Activated CD4-positive, alpha-beta T cell treated with anti-CD3 and anti-CD28 coated beads for 4 hours (primary cell): Measurements from ENCODE around the gene LSG1.
A peak's percentile ranks its signal among the peaks of the same experiment; 100 is the strongest.

ENCODE experiments used
- DNase-seq, 2 donors: peaks; one replicate each; pipeline ENCODE4 v3.0.0-alpha.2; 2020

The LSG1 gene

DNA sequence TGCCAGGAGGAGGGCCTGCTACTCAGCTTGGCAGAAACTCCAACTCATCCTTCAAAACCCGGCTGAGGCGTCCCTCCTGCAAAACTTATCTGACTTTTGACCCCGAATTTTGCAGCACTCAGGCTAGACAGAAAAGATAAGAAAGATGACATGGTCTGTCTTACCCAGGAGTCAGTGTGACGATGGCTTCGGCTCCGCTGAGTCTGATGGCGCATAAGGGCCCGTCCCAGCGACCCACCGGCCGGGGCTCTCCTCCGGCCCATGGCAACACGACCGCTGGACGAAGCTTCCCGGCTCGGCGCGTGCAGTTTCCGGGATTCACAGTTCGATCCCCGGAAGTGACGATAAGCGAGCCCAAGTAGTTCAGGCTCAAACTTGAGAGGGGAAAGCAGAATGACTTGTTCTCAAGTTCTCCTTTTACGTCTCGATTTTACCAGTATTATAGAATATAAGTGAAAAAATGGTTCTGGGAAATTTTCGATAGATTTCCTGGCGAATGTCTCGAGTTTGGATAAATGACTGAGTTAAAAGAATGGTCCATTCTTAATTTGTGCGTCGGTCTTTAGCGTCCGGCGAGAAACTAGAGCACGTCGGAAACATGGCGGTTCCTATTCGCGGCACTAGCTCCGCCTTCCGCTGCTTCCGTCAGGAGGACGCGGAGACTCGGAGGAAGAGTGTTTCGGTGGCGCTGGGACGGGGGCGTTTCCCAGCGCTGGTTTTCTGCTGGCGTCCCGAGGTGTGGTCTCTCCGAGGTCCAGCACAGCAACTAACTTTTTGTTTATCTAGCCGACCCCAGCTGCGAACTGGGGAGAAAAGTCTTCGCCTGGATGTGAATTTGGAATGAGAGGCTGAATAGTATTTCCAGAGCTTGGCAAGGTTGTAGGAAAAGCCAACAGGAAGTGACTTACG is at the start of gene LSG1:
Gene LSG1, minus strand, starts transcription at position 292 of the 909 bp plus-strand sequence. Its CDS starts 29 bp downstream, at position 263.
- DNase-seq: peak; percentile 87 to 90

DNA sequence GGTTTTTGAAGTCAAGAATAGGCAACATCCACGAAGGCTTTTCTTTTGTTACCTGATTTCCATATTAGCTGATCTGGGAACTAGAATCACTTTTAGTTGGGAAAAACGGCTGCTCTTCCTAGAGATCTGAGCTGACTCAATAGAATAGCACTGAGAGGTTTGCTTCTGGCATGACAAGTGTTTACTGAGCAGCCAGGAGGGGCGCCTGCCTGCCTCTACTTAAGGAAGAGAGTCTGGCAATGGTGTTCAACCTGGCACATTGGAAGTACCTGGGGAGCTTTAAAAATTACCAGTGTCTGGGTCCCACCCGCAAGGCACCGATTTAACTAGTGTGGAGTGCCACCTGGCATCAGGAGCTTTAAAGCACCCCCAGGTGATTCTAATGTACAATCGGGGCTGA is 48.1 kb upstream of the LSG1 start:
- no peak for DNase-seq

DNA sequence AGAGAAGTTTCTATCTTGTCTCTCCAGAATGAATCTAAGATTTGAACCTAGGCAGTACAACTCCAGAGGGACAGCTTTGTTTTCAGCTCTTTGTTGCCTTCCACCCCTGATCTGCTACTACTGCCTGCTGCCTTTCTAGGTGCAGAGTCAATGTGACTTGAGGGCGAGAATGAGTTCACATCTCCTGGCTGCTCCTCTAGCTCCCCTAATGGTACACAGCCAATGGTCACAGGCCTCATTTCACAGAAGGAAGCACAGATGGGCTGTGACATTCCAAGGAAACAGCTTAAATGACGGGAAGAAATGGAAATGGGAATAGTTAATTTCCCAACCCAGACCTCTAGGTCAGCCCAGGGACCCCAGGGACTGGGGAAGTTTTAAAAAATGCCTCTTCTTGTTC is 46.1 kb upstream of the LSG1 start:
- DNase-seq: no peak

DNA sequence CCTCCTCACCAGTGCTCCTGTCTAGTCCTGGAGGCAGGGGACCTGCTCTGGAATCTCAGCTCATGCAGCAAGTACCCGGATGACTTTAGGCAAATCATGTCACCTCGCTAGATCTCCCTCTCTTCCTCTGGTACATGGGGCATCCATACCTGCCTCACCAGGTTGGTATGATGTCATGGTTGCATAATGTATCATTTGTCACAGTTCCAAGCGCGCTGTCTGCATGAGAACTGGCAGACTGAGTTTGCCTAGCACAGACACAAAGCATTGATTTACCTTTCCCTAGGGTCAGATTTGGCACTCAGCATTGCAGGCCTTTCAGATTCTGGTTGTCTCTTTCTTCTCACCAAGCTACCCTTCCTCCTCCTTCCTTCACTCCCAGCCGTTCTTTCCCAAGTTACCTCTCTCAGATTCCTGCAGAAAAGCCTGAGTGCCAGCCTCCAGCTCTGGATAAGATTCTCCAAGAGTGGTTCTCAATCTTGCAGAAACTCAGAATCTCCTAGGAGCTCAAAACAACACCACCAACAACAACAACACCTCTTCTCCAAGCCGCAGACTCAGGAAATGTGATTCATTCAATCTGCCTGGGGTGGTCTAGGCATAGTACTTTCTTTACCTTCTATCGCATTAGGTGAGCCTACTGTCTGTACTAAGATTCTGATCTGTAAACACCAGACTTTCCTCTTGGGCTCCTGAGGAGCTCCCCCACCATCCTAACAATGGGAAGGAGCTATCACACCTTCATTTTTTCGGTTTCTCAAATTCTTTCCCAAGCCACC is 43.2 kb upstream of the LSG1 start:
- no peak for DNase-seq

DNA sequence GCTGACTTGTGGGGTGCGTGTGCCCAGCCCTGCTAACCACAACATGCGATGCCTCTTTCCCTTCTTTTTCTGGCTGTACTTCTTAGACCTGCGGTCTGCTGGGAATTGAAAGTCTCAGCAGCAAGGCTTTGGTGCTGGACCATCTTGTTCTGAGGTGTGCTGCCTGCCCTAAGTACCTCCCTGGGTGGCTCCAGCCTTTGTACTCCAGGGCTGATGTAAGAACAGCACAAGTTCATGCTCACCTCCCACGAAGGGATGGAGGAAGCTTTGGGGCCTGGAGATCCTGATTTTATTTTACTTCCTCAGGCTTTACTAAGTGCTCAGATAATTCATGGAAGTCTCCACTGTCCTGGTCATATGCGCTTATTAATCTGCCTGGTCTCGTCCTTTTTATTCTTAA is 42.6 kb upstream of the LSG1 start:
- DNase-seq: no peak

DNA sequence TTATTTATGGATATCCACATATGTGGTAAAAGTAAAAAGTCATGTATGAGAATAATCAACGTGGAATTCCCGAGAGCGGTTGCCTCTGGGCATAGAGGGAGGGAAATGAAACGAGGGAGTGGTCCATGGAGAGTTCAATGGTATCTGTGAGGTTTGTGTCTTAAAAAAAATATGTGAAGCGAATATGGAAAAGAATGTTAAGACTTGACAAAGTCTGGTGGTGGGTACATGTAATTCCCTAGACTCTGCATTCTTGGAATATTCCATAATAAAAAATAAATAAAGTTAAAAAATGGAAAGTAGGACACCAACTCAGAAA is 42.1 kb upstream of the LSG1 start:
- DNase-seq: no peak

DNA sequence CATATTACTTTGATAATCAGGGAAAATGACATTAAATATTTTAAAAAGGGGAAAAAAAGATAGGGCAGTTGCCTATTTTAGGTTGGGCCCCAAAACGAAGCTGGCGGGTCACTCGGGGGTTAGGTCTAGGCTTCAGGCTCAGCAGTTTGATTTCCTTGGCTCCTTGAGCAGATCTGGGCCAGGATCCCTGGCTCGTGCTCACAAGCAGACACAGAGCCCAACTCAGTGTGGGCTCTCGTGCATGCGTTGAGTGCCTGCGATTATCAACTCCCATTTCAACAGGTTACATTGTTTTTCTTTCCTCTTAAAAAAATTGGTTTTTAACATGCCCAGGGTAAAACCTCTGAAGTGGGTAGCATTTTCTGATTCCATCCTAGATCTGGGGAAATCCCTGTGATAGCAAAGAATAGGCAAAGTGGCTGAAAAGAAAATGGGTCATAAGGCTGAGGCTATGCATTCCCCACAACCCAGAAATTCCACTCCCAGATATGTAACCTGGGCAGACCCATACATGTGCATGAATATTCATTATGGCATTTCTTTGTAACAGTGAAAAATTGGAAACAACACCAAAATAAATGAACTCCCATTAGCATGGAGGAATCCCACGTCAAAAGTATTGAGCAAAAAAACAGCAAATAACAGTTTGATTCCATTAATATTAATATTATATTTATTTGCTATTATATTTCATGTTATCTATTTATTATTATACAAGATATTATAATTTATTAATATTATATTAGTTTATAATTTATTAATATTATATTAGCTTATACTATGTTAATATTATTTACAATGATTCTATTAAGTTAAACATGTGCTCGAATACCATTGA is 41.5 kb upstream of the LSG1 start:
- no peak for DNase-seq

DNA sequence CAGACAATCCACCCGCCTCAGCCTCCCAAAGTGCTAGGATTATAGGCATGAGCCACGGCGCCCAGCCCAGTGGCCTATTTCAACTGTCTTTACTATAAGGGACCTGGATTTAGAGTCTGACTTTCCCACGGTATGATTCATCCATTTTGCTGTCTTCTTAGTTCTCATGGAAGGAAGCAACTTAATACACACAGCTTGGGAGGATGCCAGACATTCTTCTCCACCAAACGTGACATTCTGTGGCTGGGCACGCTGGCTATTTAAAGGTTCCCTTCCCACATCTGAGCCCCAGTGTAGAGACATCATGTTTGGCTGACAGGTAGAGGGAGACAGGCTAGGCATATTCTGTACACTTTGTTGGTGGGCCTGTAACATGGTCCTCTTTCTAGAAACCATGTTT is 39.9 kb upstream of the LSG1 start:
- no peak for DNase-seq

DNA sequence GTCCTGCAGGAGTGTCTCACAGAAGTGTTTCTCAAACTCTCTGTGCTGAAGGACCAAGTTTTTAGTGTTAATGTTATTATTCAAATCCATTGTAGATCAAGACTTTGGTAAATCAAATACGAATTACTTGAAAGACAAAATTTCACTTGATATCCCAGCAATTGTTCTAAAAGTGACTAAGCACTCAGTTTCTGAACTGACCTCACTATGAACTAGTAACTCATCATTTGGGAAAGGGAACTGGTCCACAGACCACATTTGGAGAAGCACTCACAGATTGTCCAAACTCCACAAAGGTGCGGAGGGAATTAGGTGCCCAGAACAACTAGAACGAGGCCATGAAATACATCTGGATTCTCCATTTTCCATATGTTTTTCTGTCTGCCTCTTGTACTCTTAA is 39.3 kb upstream of the LSG1 start:
- DNase-seq: no peak

DNA sequence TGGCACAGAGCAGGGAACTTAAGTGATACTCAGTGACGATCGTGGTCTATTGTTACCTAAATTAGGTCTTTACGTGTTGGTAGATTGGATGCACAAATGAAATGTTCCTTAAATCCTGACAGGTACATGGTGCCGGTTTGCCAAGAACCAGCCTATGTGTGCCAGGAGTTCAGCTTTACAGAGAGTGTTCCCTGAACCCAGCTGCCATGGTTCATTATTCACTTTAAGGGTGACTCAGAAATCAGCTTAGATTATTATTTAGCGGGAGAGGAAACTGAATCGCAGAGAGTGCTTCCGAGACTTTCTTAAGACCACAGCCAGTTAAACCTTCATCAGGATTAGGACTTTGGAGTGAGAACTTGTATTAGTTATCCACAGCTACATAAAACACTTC is 35.2 kb upstream of the LSG1 start:
- no peak for DNase-seq

DNA sequence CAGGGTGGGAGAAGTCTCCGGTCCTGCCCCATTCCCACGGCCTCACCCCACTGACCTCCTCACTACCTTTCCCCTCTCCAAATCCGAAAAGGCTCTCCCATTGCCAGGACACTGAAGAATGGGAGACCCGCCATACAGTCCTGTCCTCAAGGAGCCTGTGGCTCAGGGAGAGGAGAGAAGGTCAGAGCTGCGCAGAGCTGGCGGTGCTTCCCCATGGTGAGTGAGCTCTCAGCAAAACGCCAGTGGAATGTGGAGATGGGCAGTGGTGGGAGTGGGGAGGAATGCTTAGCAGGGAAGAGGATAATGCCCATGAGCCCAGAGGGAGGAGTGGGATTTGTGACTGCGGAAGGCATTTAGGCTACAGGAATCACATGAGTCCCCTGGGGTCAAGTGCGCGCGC is 33.8 kb upstream of the LSG1 start:
- no peak for DNase-seq

DNA sequence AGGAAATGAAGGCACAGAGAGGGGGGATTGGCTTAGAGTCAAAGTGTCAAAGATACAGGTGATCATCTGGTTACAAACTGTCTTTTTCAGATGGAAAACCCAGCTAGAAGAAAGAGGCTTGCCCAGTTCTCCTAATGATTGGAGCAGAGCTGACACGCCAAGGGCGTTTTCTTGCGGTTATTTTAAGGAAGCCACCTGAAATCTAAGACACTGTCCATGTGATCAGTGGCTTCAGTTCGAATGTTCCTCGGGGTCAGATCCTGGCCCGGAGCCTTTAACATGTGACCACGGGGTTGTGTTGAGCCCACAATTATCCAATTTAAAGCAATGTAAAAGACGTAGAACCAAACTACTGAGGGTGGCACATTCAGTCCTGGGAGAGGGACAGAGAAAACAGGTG is 33.2 kb upstream of the LSG1 start:
- DNase-seq: no peak

DNA sequence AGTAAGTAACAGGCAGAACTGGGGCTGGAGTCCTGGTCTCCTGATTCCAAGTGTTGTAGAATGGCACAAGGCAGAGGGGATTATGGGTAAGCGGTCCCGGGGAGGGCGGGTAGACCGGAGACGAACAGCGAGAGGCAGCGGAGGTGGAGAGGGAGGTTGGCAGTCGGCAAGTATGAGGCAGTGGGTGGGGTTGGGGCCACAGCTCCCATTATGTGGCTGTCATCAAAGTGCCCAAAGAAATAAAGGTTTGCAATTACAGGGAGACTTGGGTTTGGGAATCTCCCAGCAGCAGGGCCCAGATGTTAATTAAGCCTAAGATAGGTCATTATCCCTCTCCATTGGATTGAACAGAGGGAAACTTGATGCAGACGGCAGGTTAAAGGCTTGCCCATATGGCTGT is 30.6 kb upstream of the LSG1 start:
- DNase-seq: no peak

DNA sequence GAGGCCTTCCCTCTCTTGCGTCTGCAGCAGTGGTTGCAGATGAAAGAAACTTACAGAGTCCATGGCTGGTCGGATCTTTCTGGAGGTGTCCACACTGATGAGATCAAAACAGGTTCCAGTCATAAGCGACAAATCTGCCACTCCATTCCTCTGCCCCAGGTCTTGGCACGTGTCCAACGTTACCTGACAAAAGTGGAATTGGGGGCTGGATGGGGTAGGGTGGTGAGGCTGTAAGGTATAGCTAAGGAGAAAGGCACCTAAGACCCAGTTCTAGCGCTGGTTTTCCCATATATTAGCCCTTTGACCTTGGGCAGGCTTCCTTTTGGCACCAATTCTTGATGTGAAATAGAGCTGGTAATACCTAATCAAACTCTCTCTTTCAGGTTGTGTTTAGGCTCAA is 24.7 kb upstream of the LSG1 start:
- DNase-seq: no peak

DNA sequence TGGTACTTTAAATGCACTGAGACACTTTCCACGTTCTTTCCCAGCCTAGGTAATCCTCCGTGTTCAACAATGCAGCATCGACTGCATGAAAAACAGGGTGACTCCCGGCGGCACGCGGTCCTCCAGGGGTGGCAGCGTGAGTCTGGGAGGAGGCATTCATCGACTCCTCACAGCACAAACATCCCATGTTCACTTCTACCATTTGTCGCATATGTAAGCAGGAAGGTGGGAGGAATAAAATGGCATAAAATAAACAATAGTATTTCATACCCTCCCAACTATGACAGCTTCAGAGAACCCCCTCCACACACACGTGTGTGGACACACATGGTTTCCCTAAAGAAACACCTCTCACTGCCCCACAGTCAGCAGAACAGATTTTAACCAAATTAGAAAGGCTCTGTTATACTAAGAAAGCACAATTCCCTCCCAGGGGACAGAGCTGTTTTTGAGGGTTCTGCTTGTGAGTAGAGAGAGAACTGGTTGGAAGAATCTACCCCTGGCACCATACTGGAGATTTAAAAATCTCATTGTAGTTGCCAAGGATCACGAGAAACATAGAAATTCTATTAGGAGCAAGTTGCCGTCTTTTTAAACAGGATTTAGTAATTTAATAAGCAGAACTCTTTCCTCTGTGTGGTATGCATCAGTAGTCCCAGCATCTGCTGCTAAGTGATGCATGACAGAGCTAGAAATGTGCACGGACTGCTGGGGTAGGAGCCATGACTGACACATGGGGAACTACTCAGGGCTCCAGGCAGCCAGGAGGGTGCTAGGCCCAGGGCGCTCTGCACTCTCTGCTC is 19.7 kb upstream of the LSG1 start:
- no peak for DNase-seq

DNA sequence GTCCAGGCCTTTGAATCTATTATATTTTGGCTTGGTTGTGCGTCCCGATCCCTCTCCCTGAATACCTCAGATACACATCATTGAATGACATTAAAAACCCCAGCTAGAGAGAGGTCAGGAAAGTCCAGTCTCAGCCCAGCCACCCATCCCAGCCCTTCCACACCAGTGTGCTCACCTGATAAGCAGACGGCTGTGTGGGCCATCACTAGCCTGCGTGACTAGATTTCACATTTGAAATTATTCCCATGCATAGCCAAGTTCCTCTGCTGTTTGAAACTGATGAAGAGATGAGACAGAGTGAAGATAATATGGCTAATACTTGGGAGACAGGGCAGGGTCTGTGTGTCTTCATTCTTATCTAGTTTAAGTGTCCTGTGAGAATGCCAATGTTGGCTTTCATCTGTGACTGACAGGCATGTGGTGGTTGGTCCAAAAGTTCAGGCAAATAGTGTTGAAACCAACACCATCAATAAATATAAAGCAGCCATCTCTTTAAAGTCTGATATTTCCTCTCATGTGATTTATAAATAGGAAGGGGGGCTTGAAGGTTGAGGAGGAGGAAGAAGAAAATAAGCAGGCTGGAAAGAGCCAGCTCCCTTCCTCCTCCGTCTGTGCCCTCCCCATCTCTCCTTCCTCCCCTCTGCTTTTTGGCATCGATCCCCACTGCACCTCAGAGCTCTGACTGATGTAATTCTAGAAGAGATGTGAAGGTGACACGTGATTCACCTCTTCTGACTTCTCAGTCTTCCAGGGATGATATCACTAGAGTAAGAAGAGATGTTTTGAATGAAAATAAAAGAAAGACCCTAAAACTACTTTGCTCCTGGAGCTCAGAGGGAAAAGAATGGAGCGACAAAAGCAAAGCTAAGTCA is 18.7 kb upstream of the LSG1 start:
- no peak for DNase-seq

DNA sequence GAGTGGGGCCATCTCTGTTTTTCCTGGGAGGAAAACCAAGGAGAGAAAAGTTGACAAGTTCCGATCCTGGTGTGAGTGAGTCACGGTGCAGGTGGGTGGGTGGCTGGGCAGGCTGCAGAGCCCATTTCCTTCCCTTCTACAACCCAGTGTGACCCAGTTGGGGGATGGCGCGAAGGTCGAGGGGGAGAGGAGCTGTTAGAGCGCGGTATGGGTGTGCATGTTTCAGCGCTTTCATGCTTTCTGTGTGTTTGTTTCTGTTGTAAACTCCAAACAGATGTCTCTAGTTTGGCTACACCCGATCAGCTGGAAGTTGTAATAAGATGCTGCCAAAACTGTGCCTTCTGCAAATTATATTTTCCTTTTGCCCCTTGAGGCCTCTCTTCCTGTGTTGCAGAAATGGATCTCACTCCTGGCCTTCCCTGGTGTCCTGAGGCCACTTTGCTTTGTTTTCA is 17.5 kb upstream of the LSG1 start:
- no peak for DNase-seq

DNA sequence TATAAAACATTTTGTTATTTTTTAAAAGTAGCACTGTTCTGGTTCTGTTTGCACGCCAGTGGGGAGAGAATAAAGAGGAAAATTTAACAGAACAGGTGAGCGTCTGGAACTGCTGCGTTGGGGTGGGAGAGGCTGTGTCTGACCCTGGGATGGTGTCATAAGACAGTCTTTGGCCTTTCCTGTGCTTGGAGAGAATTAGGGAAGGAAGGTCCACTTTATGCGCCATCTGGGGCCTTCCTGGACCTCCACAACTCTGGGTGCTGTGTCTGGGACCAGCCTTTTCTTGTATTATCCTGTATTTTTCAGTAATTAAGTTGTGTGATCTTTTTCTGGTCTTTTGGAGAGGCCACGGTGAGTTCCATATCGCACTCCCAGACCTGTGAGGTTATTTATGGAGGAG is 17.0 kb upstream of the LSG1 start:
- DNase-seq: no peak

DNA sequence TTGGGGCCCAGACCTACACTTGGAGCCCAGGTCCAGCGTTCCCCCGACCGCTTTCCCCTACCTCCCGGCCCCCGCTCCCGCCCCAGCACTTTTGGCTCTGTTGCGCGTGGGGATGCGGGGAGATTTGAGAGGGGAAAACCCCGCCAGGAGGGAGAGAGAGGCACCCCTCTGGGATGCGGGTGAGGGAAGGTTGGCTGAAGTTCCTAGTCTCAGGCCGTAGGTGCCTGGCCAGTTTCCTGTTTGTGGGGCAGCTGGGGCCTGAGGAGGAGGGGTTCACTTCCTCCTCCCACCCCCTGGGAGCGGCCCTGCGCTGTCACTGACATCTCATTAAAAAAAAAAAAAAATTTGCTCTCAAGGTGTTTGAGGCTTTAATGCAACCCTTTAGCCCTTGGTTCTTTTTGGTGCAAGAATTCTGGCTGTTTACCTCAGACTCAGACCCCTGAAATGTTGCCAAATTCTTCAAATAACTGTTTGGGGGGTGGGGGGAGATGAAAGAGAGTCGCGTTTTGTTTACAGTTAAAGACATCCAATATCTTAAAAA is 16.3 kb upstream of the LSG1 start:
- DNase-seq: peak; percentile 9 to 17

DNA sequence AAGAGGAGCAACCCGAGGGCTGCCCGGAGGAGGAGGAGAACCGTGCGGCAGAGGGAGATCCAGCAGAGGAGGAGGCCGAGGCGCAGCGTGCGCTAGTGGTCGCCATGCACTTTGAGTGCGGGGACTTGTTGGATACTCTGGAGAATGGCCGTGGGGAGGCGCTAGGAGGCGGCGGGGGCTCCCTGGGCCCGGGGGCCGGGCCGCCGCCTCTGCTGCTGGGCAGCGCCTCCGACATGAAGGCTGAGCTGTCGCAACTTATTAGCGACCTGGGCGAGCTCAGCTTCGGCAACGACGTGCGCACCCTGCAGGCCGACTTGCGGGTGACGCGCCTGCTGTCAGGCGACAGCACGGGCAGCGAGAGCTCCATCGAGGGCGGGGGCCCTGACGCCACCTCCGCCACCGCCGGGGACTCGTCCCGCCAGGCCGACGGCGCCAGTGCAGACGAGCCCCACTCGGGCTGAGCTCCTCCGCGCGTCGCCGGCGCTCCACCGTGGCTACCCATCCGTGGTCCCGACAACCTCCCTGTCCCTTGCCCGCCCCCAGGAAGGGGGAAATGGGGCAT is 15.7 kb upstream of the LSG1 start:
- peak; percentile 73 to 75 for DNase-seq
